Subcutaneous adipose tissue (tissue), 4 donors: Measurements from ENCODE around the gene INPP4B. TPM values are rescaled to one million over a fixed set of nuclear protein-coding genes. Genes with fewer than 3 reads are reported as not detected.

Source experiments
- CTCF ChIP-seq: fragments of 450-650 bp; IDR thresholded peaks from one replicate; pipeline ENCODE4 v1.5.1; 2016; ENCODE audit warnings: low read depth, mild to moderate bottlenecking, control low read depth, antibody characterized with exemption, moderate library complexity
- total RNA-seq, 4 donors: library from RNA; depleted of rRNA; stranded (reverse); fragments of >200 nt; gene quantifications; one replicate each; pipeline ENCODE4 v1.1.0, GENCODE V29; 2016

The INPP4B gene
- total RNA-seq, 4 donors from 2014 or later = 14.3 to 28.1 (median 24.6) TPM

- TF ChIP-seq CTCF = no peak
These were observed 747.1 kb downstream of the INPP4B start for GRCh38 chr4:142098900-142099545.

GRCh38 chr4:142098380-142098779 lies 747.7 kb downstream of the INPP4B start:
- TF ChIP-seq CTCF = no peak

- TF ChIP-seq CTCF = no peak
These were observed 749.1 kb downstream of the INPP4B start for GRCh38 chr4:142097015-142097414.

GRCh38 chr4:142095886-142096605 lies 750.1 kb downstream of the INPP4B start:
- TF ChIP-seq CTCF = no peak

- no peak for TF ChIP-seq CTCF
These were observed 753.2 kb downstream of the INPP4B start for GRCh38 chr4:142092941-142093340.

- no peak for TF ChIP-seq CTCF
These were observed 754.4 kb downstream of the INPP4B start for GRCh38 chr4:142091691-142092182.

- no peak for TF ChIP-seq CTCF
These were observed 755.0 kb downstream of the INPP4B start for GRCh38 chr4:142091085-142091513.
